ENCODE data around the gene KMT5B. TPM values are rescaled to one million over a fixed set of nuclear protein-coding genes. Genes with fewer than 3 reads are reported as not detected.

KMT5B gene
- total and polyA plus RNA-seq, 2 of the 4 experiments (the other 2 are of a cell fraction), result 11.2 to 13.4 TPM

GRCh38 chr11:68226421-68226820 lies 13.3 kb upstream of the KMT5B start:
- no peaks in the 10 kb centered on the region for H4K20me1 ChIP-seq (ENCODE audit: insufficient read depth, low read length)
- H3K4me2 ChIP-seq (ENCODE audit: low read depth, low read length), result no peak overlapping the region
- H3K4ac ChIP-seq (ENCODE audit: low read depth, low read length), result no peak overlapping the region
- H2AFZ ChIP-seq (replicated peaks; ENCODE audit: low read length, poor library complexity), result no peak overlapping the region
- no peak overlapping the region for H4K91ac ChIP-seq (ENCODE audit: insufficient read depth, low read depth, low read length)
- H2BK120ac ChIP-seq (ENCODE audit: low read depth, low read length), result no peak overlapping the region
- peaks cover 22% of the 10 kb centered on the region for H3K27me3 ChIP-seq (ENCODE audit: control insufficient read depth, insufficient read depth, low read length)
- no peak for TF ChIP-seq ELK1 (IDR thresholded peaks at IDR 0.05; ENCODE audit: borderline replicate concordance, low read depth, low read length)
- no peak for TF ChIP-seq CTCF (conservative IDR thresholded peaks at IDR 0.05; ENCODE audit: low read depth, low read length)
- no peak for TF ChIP-seq SMC3 (IDR thresholded peaks at IDR 0.05; ENCODE audit: low read depth, low read length)
- no peak for TF ChIP-seq CHD1 (IDR thresholded peaks at IDR 0.05; ENCODE audit: low read depth, low read length)
- TF ChIP-seq MAZ (IDR thresholded peaks at IDR 0.05; ENCODE audit: borderline replicate concordance, low read depth, low read length), result no peak
- no peak for TF ChIP-seq CEBPB (IDR thresholded peaks at IDR 0.05; ENCODE audit: low read depth, low read length)
- no peak for TF ChIP-seq POLR2A (IDR thresholded peaks at IDR 0.05; ENCODE audit: low read depth, low read length)
- TF ChIP-seq RFX5 (IDR thresholded peaks at IDR 0.05; ENCODE audit: low read depth, low read length), result no peak
- no peak for TF ChIP-seq MAFK (IDR thresholded peaks at IDR 0.05; ENCODE audit: low read depth, low read length)
- TF ChIP-seq RAD21 (IDR thresholded peaks at IDR 0.05; ENCODE audit: low read length), result no peak
- no peak for TF ChIP-seq BHLHE40 (IDR thresholded peaks at IDR 0.05; ENCODE audit: low read depth, low read length)
- no peak for TF ChIP-seq MXI1 (IDR thresholded peaks at IDR 0.05; ENCODE audit: borderline replicate concordance, low read depth, low read length)
- no peak for TF ChIP-seq RCOR1 (IDR thresholded peaks at IDR 0.05; ENCODE audit: insufficient replicate concordance, low read length)
- H2BK15ac ChIP-seq (ENCODE audit: low read depth, low read length), result no peak overlapping the region
- in situ Hi-C loops (cut with MboI; ENCODE audit: low sequenced_read_pairs) (no loop called here), dilution Hi-C loops (cut with HindIII; ENCODE audit: low sequenced_read_pairs, unreplicated experiment) (no loop called here), intact Hi-C loops (cut with micrococcal nuclease) (no loop called here)
- no peak overlapping the region for H2BK5ac ChIP-seq (ENCODE audit: low read depth, low read length, poor library complexity, severe bottlenecking)
- peaks cover 13% of the 10 kb centered on the region for H3K9me3 ChIP-seq (ENCODE audit: control insufficient read depth, insufficient read depth, low read length)
- H2AK9ac ChIP-seq (replicated peaks; ENCODE audit: low read depth, low read length, poor library complexity), result no peak overlapping the region
- no CpG with 5 or more reads among the region's 9 CpGs for WGBS, 2 experiments (ENCODE audit: extremely low coverage in 2 of 2, insufficient read length in 1 of 2)
- no peak overlapping the region for H3K9ac ChIP-seq (ENCODE audit: low read depth, low read length)
- no peak for ATAC-seq (ENCODE audit: low read depth)
- H4K5ac ChIP-seq (ENCODE audit: low read depth, low read length), result no peak overlapping the region
- H3K4me1 ChIP-seq (ENCODE audit: control insufficient read depth, insufficient read depth, low read length), result no peaks in the 10 kb centered on the region
- no peak overlapping the region for H4K8ac ChIP-seq (ENCODE audit: low read depth in 2 of 2, low read length in 2 of 2)
- no peak overlapping the region for H3K18ac ChIP-seq (ENCODE audit: low read depth, low read length)
- BruUV-seq (replicated peaks), result no TSS peak
- no peaks in the 10 kb centered on the region for H3K9me1 ChIP-seq (ENCODE audit: insufficient read depth, low read length)
- H3K36me3 ChIP-seq (ENCODE audit: control insufficient read depth, insufficient read depth, low read length), result no peaks in the 10 kb centered on the region
- H3K23ac ChIP-seq (ENCODE audit: low read depth, low read length), result no peak overlapping the region
- no peak overlapping the region for H3K4me3 ChIP-seq (ENCODE audit: insufficient read depth, low read depth, low read length)
- H2AK5ac ChIP-seq (ENCODE audit: low read depth, low read length), result no peak overlapping the region
- H2BK20ac ChIP-seq (ENCODE audit: low read depth, low read length), result no peak overlapping the region
- DNase-seq, result no peak
- H3K14ac ChIP-seq (replicated peaks; ENCODE audit: low read depth, low read length), result no peak overlapping the region
- no peak overlapping the region for H3K27ac ChIP-seq (ENCODE audit: insufficient read depth, low read length)
- ChIA-PET CTCF (no interaction called here), POLR2A (ENCODE audit: unreplicated experiment) (no interaction called here)
- H3K79me1 ChIP-seq (ENCODE audit: low read depth in 1 of 2, low read length in 2 of 2), result no peaks in the 10 kb centered on the region
- no peak overlapping the region for H3K56ac ChIP-seq (ENCODE audit: extremely low read depth, insufficient read depth, low read length)

Measured in IMR-90 (cell line).